HG03457 (cell line): Measurements from ENCODE around the gene ZNF740.
"Not testable (repeated sequence)": the region's sequence is repeated elsewhere in the genome, so short reads cannot be mapped to it uniquely, and the experiment has no call there.

Source experiments
- ATAC-seq: cut with Tn5 transposase; IDR thresholded peaks from one replicate; pipeline ENCODE4 v1.9.1; 2021; ENCODE audit warnings: moderate number of reproducible peaks; ENCODE audit not compliant: unreplicated experiment

Gene ZNF740

DNA sequence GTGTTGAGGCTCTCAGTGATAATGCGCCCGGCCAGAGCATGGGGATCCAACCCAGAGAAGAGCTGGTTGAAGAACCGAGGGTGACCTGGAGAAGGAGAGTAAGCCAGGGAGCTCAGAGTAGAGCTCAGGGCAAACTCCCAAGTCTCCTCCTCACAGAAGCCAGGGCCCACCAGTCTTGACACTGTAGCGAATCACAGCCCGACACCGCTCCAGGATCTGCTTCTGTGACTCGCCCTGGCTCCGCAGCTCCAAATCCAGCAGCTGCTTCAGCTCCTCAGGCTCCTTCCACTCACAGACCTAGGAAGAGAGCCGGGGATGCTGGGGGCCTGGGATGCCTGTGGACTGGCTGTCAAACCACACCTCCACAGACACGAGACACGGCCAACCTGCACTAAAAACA lies 8.2 kb upstream of the ZNF740 start:
- no peak for ATAC-seq

DNA sequence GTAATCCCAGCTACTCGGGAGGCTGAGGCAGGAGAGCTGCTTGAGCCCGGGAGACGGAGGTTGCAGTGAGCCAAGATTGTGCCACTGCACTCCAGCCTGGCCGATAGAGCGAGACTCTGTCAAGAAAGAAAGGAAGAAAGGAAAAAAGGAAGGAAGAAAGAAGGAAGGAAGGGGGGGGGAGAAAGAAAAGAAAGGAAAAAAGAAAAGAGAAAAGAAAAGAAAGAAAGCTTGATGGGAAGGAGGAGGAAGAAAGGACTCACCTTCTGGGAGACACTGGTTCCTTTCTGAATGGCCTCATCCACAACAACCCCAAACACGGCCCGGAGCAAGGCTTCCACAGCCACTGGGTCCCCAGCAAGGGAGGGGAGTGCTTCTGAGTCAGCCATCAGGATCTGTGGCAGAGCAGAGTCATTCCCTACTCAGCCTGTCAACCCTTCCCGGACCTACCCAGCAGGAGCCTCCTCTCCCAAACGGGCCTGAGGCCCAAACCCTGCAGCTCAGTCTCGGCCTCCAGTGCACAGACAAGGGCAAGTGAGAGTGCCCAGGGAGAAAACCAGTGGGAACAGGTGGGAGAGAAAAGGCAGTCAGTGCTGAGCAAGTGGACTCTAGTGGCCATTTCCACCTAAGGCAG lies 7.3 kb upstream of the ZNF740 start:
- no peak for ATAC-seq

DNA sequence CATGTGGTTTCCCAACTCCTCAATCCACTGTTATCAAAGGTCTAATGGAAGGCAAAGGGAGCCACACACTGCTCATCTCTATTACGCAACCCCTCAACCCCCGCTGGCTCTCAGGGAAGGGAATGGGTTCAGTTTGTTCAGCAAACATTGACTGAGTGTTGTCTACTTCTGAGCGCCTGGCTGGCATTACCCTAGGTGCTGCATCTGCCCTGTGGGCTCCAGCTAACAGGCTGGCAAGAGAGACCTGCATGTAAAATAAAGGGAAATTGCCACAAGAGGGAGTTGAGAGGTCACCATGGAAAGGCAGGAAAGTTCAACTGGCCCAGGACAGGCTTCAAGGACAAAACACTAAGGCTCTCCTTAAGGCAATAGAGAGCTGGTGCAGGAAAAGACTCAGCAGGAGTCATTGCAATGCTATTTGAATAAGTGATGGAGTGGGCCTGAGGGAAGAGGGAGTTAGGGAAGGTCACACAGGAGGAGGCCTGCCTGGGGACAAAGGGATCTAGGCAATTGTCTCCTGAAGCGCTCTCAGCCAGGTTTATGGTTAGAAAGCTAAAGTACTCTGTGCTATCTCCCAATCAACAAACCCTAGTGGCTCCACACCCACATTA lies 5.5 kb upstream of the ZNF740 start:
- no peak for ATAC-seq

DNA sequence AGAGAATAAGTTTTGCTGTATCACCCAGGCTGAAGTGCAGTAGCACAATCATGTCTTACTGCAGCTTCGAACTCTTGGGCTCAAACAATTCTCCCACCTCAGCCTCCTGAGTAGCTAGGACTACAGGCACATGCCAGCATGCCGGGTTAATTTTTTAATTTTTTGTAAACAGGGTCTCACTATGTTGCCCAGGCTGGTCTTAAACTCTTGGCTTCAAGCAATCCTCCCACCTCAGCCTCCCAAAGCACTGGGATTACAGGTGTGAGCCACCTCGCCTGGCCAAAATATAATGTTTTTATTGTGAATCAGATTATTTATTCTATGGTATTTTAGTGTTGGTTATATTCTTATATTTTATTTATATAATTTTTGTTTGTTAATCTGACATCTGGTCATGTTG lies 3.8 kb upstream of the ZNF740 start:
- no peak for ATAC-seq

DNA sequence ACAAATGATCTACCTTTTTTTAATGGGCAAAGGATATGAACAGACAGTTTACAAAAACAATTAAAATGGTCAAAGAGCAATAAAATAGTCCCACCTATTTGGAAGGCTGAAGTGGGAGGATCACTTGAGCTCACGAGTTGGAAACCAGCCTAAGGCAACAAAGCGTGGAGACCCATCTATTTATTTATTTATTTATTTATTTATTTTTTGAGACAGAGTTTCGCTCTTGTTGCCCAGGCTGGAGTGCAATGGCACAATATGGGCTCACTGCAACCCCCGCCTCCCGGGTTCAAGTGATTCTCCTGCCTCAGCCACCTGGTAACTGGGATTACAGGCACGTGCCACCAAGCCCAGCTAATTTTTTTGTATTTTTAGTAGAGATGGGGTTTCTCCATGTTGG lies 3.1 kb upstream of the ZNF740 start:
- ATAC-seq = not testable (repeated sequence)

DNA sequence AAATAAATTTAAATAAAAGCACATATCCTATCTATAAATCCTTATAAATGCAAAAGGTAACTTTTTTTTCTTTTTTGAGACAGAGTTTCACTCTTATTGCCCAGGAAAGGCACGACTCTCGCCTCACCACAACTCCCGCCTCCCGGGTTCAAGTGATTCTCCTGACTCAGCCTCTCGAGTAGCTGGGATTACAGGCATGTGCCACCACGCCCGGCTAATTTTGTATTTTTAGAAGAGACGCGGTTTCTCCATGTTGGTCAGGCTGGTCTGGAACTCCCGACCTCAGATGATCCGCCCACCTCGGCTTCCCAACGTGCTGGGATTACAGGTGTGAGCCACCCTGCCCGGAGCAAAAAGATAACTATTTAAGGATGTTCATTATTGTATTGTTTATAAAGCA lies 1.7 kb upstream of the ZNF740 start:
- not testable (repeated sequence) for ATAC-seq

DNA sequence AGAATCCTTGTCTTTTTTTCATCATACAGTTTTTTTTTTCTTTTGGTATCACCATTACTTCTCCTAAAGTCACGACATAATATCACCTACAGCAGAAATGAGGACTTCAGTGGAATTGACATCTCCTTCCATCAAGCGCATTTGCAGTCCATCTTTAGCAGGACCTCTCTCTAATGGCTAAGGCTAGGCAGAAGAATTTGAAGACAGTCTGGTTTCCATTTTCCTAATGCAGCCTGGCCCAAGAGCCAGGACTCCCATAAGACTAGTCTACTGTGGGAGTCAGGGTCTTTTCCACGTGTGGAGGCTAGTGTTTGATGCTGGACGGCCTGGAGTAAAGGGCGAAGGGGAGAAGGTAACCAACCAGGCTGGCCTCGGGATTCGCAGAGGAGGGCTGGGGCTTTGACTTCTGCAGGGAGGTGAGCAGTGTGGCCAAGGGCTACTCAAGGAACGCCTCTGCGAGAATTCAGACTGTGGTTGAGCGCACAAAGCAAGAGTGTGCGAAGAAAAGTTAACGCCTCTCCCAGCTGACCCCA lies 769 bp upstream of the ZNF740 start:
- peak; percentile 9 for ATAC-seq

DNA sequence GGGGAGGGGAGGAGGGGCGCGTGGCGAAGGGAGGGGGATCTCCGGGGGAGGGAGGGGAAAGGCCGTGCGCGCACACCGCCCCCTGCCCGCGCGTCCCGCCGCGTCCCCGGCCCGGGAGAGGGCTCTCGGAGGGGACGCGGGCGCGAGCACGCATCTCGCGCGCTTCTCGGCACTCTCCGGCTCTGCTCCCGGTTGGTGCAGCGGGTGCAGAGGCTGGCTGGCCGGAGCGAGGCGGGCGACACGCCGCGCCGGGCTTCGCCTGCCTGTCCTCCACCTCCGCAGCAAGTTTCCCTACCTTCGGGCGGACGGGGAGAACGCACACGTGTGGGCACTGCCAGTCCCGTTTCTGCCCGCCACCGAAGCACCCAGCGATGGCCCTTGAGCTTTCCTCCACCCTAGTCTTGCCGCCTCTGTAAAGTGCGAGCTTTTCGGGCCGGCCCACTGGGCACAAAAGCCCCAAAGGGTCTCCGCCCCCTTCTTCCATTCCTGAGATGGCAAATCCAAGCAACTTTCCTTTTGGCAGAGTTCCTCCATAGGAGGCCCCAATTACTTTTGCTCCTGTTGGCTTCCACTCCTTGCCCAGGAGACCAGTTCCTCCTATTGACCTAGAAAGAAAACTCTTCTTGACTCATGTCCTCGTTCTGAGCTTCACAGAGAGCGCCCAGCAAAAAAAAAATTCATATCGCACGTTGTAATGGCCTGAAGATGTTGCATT lies 566 bp downstream of the ZNF740 start:
- ATAC-seq = peak; percentile 28

DNA sequence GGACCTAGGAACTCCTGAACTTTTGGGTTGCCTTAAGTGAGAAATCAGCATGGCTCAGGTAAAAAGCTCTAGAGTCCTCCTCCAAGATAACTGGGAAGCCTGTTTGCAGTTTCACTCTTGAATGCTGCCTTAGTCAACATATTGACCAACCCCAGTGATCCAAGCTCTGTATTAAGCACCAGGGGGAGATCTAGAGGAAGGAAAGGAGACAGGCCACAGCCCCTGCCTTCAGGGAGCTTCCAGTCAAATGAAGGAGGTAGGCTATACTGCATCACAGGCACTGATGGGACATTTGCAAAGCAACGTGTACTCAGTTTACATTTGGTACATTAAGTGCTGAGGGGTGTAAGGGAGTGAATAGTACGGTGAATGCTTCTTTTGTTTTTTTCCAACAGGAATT lies 1.4 kb downstream of the ZNF740 start:
- no peak for ATAC-seq

DNA sequence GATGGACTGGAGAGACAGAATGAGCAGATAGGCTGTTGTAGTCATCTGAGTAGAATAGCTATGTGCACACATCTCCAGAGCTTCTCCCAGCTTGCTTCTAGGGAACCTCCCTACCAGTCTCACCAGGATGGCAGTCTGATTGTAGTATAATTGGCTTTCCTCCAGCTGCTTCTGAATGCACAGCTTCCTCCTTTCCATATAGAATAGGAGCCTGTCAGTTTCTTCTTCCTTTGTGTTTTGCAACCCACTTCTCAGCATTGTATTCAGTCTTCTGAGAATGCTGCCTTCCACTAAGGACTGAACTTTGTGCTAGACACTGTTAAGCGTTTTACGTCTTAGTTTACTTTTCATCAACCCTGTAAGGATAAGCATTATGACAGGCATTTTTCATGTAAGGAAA lies 2.4 kb downstream of the ZNF740 start:
- no peak for ATAC-seq

DNA sequence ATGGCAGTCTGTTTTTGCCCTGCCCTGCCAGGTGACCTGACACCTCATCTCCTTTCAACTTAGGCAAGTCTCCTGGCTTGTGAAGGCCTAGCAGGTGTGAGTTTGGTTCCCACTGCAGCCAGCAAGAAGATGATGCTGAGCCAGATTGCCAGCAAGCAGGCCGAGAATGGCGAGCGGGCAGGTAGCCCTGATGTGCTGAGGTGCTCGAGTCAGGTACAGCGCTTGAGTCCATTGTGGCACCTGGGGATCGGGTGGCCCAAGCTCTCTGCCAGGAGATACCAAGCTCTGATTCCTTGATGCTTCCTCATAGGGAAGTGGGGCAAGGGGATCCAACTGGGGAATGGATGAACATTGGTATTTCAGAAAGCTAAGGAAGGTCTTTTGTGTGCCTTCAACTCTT lies 4.3 kb downstream of the ZNF740 start:
- ATAC-seq = no peak

DNA sequence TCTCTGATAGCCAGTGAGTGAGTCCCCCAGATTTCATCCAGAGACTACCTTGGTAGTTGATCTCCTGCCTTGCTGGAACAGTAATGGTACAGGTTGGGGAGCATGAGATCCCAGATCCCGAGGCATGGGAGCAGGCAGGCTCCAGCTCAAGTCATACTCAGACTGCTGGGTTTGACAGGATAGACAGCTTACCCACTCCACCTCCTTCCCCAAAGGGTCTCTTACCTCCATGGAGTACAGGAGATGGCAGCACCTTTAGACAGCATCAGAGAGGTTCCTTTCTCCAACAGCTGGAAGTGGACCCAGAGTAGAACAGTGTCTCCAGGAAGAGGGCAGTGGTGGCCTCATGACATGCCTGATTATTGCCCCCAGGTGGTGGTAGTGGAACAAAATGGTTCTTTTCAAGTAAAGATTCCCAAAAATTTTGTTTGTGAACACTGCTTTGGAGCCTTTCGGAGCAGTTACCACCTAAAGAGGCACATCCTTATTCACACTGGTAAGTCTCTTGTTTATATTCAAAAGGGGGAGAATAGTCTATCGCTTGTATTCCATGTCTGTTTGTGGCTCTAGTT lies 5.1 kb downstream of the ZNF740 start:
- ATAC-seq = no peak

DNA sequence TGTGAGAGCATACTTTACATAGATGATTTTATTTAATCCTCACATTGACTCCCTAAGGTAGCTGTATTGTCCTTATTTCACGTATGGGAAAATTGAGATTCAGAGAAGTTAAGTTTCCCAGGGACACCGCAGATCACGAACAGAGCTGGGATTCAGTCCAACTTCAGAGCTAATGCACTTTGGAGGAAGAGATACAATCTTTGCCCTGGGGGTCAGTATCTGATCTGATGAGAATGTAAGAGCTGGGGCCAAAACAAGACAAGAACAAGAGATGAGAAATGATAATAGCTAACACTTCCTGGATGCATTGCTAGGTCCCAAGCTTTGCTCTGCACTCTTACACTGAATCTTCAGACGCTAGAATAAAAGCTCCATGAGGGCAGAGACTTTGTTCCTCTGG lies 6.2 kb downstream of the ZNF740 start:
- ATAC-seq = no peak

DNA sequence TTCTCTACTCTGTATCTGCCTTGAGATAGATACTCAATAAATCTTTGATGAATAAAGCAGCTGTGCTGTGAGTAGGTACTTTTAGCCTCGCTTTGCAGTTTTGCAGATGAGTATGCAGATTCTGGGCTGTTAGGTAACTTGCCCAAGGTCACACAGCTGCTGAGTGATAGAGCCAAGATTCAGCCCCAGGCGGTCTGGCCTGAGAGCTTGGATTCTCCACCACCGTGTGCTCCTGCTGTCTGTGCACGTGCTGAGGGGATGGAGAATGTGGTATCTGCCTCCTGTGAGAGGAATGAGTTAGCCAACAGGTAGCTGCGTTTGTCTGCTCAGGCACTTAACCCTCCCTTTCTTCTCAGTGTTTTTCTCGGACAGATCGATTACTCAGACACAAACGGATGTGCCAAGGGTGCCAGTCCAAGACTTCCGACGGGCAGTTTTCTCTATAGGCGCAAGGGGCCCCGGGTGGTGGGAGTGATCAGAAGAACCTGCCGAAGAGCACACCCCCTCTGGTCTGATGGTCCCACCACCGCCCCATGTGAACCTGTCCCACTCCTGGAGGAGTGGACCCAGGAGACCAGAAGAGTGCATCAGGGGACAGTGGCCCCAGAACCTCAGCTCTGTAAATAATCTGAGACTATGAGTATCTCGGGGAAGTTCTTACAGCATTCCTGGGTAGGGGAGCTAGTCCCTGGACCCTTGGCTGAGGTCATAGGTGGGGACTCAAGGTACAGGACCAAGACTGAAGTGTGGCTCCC lies 6.8 kb downstream of the ZNF740 start:
- ATAC-seq = no peak

DNA sequence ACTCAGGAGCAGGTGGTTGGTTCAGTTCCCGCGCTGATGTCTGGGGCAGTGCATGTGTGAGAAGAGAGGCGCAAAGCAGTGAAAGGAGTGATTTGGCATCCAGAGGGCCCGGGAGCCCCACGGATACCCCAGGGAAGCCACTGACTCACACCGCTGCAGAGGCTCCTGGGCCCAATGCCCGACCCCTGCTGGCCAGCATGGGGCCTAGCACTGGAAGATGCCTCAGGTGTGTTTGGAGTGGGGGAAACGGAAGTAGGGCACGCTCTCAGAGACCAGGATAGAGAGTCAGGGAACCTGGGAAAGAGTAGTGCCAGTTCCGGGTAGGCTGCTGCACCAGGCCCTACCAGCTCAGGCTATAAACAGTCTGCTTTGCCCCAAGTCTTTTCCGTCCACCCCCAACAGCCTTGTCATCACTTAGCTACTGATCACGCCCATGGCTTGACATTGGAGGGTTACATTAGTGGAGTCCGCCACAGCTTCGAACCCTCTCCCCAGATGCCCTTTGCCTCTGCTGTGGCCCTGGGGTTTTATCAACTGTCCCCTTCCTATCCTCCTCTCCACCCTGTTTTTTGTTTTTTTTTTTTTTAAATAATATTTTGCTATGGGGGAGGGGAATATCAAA lies 9.7 kb downstream of the ZNF740 start:
- ATAC-seq = no peak

DNA sequence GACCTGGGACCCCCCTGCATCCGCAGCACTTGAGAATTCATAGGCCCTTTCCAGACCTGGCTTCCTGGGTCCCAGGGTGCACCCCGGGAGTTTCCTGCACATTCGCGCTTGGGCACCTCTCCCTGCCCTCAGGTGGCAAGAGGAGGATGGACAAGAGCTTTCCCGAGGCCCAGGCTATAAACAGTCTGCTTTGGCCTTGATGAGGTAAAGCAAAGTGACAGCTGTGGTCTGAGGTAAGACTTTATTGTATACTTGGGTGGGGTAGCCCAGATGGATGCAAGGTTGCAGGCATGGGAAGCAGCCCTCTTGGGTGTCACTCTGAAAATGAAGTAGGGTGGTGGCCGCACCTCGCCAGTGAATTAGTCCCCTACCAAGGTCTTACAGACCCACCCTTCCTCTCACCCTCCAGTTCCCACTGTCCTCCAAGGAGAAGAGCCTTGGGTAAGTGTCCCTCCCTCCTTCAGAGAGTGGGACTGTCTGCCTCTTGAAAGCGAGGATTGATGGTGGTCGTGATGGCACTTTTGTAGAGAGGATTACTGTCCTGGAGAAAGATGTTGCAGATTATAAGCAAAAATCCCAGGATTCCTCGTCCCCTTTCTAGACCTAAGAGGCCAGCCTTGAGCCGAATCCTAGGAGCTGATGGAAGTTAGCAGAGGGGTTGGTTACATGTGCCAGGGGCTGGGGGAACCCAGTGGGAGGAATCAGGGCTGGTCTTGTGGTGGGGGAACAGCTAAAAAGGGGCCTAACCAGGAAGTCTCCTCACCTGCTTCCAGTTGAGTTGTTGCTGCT lies 10.8 kb downstream of the ZNF740 start:
- ATAC-seq = no peak

DNA sequence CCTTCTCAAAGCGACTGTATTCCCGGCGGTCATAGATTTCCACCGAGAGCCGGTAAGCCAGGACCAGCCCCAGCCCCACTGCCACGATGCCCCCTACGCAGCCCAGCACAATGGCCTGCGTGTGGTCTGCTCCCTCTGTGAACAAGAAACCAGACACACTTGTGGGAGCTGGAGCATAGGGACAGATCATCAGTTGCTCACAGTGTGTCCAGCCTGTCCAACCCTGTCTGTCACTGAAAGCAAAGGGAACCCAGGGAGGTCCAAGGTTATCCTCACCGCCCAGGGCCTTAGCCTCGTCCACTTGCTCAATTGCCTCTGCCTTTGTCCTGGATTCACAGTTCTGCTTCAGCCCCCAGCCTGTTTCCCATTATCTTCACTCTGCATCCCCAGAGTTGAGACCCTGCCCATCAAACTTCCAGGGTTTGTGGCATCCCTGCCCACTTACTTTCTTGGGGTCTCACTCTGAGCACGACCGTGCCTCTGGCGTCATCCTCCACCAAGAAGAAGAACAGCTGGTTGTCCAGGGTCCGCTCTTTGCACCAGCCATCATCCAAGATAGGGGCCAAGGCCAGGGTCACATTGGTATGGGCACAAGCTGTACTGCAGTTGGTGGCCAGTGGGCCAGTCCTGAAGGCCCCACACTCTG lies 11.5 kb downstream of the ZNF740 start:
- no peak for ATAC-seq

DNA sequence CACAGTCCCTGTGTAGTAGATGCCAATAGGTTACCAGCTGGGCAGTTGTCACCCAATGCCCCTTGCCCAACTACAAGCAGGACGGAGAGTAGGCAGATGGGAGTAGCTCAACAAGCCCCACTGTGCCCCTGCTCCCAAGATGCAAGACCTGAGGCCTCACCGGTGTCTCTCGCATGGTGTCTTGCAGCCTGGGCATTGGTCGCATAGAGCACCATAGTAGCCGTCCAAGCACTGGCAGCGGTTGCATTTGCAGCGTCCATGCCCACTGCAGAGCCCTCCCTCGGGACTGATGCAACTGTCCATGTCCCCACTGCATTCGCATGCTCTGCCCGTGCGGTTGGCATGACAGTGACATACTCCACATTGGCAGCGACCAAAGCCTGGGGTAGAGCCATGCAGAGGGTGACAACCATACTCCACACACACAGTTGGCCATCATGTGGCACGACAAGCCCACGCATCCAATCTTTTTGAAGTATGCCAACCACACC lies 12.1 kb downstream of the ZNF740 start:
- ATAC-seq = no peak

DNA sequence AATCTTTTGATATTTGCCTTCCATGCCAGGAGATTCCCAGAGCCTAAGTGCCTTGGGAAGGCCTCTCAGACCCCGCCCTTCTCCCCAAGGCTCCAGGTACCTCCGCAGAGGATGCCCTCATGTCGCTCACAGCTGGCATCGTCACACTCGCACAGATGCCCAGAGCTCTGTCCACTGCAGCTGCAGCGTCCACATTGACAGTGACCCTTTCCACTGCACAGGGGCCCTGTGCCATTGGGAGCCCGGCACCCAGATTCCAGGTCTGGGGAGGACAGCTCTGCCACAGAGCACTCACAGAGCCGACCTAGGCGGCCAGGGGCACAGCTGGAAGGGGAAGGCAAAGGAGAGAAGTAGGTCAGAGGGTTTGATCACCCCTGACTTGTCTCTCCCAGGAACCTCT lies 12.5 kb downstream of the ZNF740 start:
- no peak for ATAC-seq
